ENCODE measurements around the gene BNIP1.
A peak's percentile ranks its signal among the peaks of the same experiment; 100 is the strongest.
"Not testable (repeated sequence)": the region's sequence is repeated elsewhere in the genome, so short reads cannot be mapped to it uniquely, and the experiment has no call there.

The BNIP1 gene, protein sequence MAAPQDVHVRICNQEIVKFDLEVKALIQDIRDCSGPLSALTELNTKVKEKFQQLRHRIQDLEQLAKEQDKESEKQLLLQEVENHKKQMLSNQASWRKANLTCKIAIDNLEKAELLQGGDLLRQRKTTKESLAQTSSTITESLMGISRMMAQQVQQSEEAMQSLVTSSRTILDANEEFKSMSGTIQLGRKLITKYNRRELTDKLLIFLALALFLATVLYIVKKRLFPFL

GRCh38 chr5:173144200-173145176 lies at the start of gene BNIP1:
BNIP1 (plus strand) TSS chr5:173144531; CDS start chr5:173144546, 15 bp downstream.
- H3K79me2 ChIP-seq (ENCODE audit: control insufficient read depth, insufficient read depth, low read length, unreplicated experiment) = peaks cover 12% of the 10 kb centered on the region
- H3K4me1 ChIP-seq (ENCODE audit: control insufficient read depth, insufficient read depth, low read length, unreplicated experiment) = no peaks in the 10 kb centered on the region
- H3K27ac ChIP-seq (ENCODE audit: low read depth, low read length) = peak within 1 kb of the TSS; percentile 74
- peaks cover 13% of the 10 kb centered on the region; the same call in 1 of the 2 replicates for H3K36me3 ChIP-seq (ENCODE audit: insufficient read depth, low read length)
- H2AFZ ChIP-seq (ENCODE audit: low read length, unreplicated experiment) = peak within 1 kb of the TSS; percentile 90
- peak within 1 kb of the TSS; percentile 95 for H3K4me3 ChIP-seq (ENCODE audit: low read depth, low read length)
- H3K27me3 ChIP-seq (ENCODE audit: insufficient read depth, low read length) = no peaks in the 10 kb centered on the region

DNA sequence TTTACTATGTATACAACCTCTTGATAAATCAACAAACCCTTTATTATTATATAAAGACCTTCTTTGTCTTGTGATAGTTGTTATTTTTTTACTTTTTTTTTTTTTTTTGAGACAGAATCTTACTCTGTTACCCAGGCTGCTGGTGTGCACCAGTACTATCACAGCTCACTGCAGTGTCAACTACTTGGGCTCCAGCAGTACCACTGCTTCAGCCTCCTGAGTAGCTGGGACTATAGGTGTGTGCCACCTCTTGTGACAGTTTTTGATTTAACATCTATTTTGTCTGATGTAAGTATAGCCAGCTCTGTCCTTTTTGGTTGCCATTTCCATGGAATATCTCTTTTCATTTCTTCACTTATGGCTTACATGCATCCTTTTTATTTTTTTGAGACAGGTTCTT lies 45.5 kb upstream of the BNIP1 start:
- no peak overlapping the region for H2AFZ ChIP-seq (ENCODE audit: low read length, unreplicated experiment)
- H3K4me3 ChIP-seq (ENCODE audit: low read depth, low read length) = no peak overlapping the region
- no peak overlapping the region for H3K27ac ChIP-seq (ENCODE audit: low read depth, low read length)
- H3K79me2 ChIP-seq (ENCODE audit: control insufficient read depth, insufficient read depth, low read length, unreplicated experiment) = no peaks in the 10 kb centered on the region
- H3K4me1 ChIP-seq (ENCODE audit: control insufficient read depth, insufficient read depth, low read length, unreplicated experiment) = peaks cover 8% of the 10 kb centered on the region
- H3K27me3 ChIP-seq (ENCODE audit: insufficient read depth, low read length) = no peaks in the 10 kb centered on the region
- no peaks in the 10 kb centered on the region for H3K36me3 ChIP-seq (ENCODE audit: insufficient read depth, low read length)

DNA sequence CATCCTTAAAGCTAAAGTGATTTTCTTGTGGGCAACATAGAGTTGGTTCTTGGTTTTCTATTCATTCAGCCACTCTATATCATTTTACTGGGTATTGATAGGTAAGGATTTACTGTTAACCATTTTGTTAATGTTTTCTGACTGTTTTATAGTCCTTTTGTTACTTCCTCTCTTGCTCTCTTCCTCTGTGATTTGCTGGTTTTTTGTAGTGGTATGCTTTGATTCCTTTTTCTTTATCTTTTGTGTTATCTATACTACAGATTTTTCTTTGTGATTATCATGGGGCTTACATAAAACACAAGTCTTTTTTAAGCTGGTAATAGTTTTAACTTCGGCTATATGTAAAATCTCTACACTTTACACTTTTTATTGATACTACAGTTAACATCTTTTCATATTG lies 44.9 kb upstream of the BNIP1 start:
- Histone ChIP-seq H3K79me2 (ENCODE audit: control insufficient read depth, insufficient read depth, low read length, unreplicated experiment) (no peaks in the 10 kb centered on the region), H3K4me3 (ENCODE audit: low read depth, low read length) (no peak overlapping the region), H3K4me1 (ENCODE audit: control insufficient read depth, insufficient read depth, low read length, unreplicated experiment) (peaks cover 2% of the 10 kb centered on the region)

DNA sequence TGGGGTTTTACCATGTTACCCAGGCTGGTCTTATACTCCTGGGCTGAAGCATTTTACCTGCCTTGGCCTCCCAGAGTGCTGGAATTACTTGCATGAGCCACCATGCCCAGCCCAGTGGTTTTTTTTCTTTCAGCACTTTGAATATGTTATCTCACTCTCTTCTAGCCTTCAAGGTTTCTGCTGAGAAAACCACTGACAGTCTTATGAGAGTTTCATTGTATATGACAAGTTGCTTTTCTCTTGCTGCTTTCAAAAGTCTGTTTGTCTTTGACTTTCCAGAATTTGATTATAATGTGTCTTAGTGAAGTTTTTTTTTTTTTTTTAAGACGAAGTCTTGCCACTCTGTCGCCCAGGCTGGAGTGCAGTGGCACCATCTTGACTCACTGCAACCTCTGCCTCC lies 43.1 kb upstream of the BNIP1 start:
- Histone ChIP-seq H3K36me3 (ENCODE audit: insufficient read depth, low read length) (no peaks in the 10 kb centered on the region), H3K27ac (ENCODE audit: low read depth, low read length) (no peak overlapping the region), H3K27me3 (ENCODE audit: insufficient read depth, low read length) (no peaks in the 10 kb centered on the region), H3K4me1 (ENCODE audit: control insufficient read depth, insufficient read depth, low read length, unreplicated experiment) (no peaks in the 10 kb centered on the region), H3K4me3 (ENCODE audit: low read depth, low read length) (no peak overlapping the region), H2AFZ (ENCODE audit: low read length, unreplicated experiment) (no peak overlapping the region), H3K79me2 (ENCODE audit: control insufficient read depth, insufficient read depth, low read length, unreplicated experiment) (no peaks in the 10 kb centered on the region)

More for the DNA sequence above, 44.9 kb upstream of the BNIP1 start:
- Histone ChIP-seq H3K36me3 (ENCODE audit: insufficient read depth, low read length) (no peaks in the 10 kb centered on the region), H3K27ac (ENCODE audit: low read depth, low read length) (no peak overlapping the region), H2AFZ (ENCODE audit: low read length, unreplicated experiment) (no peak overlapping the region), H3K27me3 (ENCODE audit: insufficient read depth, low read length) (no peaks in the 10 kb centered on the region)

- H2AFZ ChIP-seq (ENCODE audit: low read length, unreplicated experiment) = no peak overlapping the region
- H3K27me3 ChIP-seq (ENCODE audit: insufficient read depth, low read length) = no peaks in the 10 kb centered on the region
- no peak overlapping the region for H3K4me3 ChIP-seq (ENCODE audit: low read depth, low read length)
- no peaks in the 10 kb centered on the region for H3K36me3 ChIP-seq (ENCODE audit: insufficient read depth, low read length)
- H3K79me2 ChIP-seq (ENCODE audit: control insufficient read depth, insufficient read depth, low read length, unreplicated experiment) = no peaks in the 10 kb centered on the region
- H3K27ac ChIP-seq (ENCODE audit: low read depth, low read length) = no peak overlapping the region
- no peaks in the 10 kb centered on the region for H3K4me1 ChIP-seq (ENCODE audit: control insufficient read depth, insufficient read depth, low read length, unreplicated experiment)
Observed at GRCh38 chr5:173103411-173103810, 40.9 kb upstream of the BNIP1 start.

DNA sequence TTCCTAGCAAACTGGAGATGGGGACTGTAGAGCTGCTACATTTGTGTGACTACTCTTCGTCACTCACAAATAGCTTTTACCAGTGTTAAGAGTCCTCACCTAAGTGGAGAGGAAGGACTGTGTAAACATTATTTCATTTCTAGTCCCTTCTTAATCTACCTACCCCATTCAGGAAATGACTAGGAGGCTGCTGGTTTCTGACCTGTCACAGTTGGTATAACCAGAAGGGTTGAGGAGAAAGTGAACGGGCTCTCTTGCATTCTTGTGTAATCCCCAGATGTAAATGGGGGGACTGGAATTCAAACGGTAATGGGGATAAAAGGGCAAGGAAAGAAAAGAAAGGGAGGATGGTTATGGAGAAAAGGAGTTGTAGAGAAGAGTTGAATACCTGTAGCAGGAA lies 35.4 kb upstream of the BNIP1 start:
- no peak overlapping the region for H3K4me3 ChIP-seq (ENCODE audit: low read depth, low read length)
- H2AFZ ChIP-seq (ENCODE audit: low read length, unreplicated experiment) = no peak overlapping the region
- no peaks in the 10 kb centered on the region for H3K79me2 ChIP-seq (ENCODE audit: control insufficient read depth, insufficient read depth, low read length, unreplicated experiment)
- no peaks in the 10 kb centered on the region for H3K27me3 ChIP-seq (ENCODE audit: insufficient read depth, low read length)
- no peak overlapping the region for H3K27ac ChIP-seq (ENCODE audit: low read depth, low read length)
- no peaks in the 10 kb centered on the region for H3K4me1 ChIP-seq (ENCODE audit: control insufficient read depth, insufficient read depth, low read length, unreplicated experiment)
- H3K36me3 ChIP-seq (ENCODE audit: insufficient read depth, low read length) = no peaks in the 10 kb centered on the region

DNA sequence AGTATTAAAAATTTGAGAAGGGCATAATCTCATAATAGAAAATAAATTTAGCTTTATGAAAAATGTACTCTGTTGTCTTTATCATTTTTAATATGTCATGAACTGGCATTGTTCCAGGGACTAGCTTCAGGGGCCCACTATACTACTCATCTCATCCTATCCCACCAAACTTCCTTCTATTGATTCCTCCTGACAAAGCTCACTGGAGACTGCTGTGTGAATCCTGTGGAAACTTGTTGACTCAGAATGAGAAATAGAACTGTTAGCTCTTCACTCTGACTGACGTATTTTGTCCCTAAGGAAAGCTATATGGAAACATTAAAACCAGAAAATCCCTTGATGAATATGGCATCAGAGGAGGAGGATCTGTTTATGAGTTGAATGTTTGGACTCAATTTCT lies 29.8 kb upstream of the BNIP1 start:
- no peak overlapping the region for H2AFZ ChIP-seq (ENCODE audit: low read length, unreplicated experiment)
- no peaks in the 10 kb centered on the region for H3K79me2 ChIP-seq (ENCODE audit: control insufficient read depth, insufficient read depth, low read length, unreplicated experiment)

GRCh38 chr5:173119719-173120118 lies 24.6 kb upstream of the BNIP1 start:
- Histone ChIP-seq H2AFZ (ENCODE audit: low read length, unreplicated experiment) (no peak overlapping the region), H3K4me3 (ENCODE audit: low read depth, low read length) (no peak overlapping the region), H3K27me3 (ENCODE audit: insufficient read depth, low read length) (no peaks in the 10 kb centered on the region), H3K79me2 (ENCODE audit: control insufficient read depth, insufficient read depth, low read length, unreplicated experiment) (no peaks in the 10 kb centered on the region), H3K4me1 (ENCODE audit: control insufficient read depth, insufficient read depth, low read length, unreplicated experiment) (no peaks in the 10 kb centered on the region), H3K27ac (ENCODE audit: low read depth, low read length) (no peak overlapping the region), H3K36me3 (ENCODE audit: insufficient read depth, low read length) (peaks cover 9% of the 10 kb centered on the region)

More for the DNA sequence above, 29.8 kb upstream of the BNIP1 start:
- no peak overlapping the region for H3K4me3 ChIP-seq (ENCODE audit: low read depth, low read length)
- no peaks in the 10 kb centered on the region for H3K4me1 ChIP-seq (ENCODE audit: control insufficient read depth, insufficient read depth, low read length, unreplicated experiment)
- no peaks in the 10 kb centered on the region for H3K27me3 ChIP-seq (ENCODE audit: insufficient read depth, low read length)
- H3K36me3 ChIP-seq (ENCODE audit: insufficient read depth, low read length) = peaks cover 6% of the 10 kb centered on the region
- H3K27ac ChIP-seq (ENCODE audit: low read depth, low read length) = no peak overlapping the region

DNA sequence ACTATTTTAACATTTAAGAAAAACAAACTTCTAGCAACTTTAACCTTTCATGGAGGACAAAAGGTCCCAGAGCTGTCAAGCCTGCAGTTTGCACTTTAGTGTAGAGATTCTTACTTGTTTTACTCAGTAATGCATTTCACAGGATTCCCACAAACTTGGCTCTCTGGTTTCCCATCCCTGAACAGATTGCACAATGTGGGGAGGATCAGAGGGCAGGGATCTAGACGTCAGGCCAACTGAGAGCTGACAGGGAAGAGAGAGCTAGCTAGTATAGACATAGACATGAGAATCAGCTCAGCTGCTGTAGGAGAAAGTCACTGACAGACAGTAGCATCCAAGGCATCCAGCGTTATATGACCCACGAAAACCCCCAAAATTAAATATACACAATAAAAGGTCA lies 20.9 kb upstream of the BNIP1 start:
- H2AFZ ChIP-seq (ENCODE audit: low read length, unreplicated experiment) = no peak overlapping the region
- H3K27me3 ChIP-seq (ENCODE audit: insufficient read depth, low read length) = no peaks in the 10 kb centered on the region
- no peaks in the 10 kb centered on the region for H3K79me2 ChIP-seq (ENCODE audit: control insufficient read depth, insufficient read depth, low read length, unreplicated experiment)
- peaks cover 9% of the 10 kb centered on the region for H3K36me3 ChIP-seq (ENCODE audit: insufficient read depth, low read length)
- no peak overlapping the region for H3K4me3 ChIP-seq (ENCODE audit: low read depth, low read length)
- H3K4me1 ChIP-seq (ENCODE audit: control insufficient read depth, insufficient read depth, low read length, unreplicated experiment) = no peaks in the 10 kb centered on the region
- H3K27ac ChIP-seq (ENCODE audit: low read depth, low read length) = no peak overlapping the region

GRCh38 chr5:173132166-173132565 lies 12.2 kb upstream of the BNIP1 start:
- not testable (repeated sequence) for H3K27ac ChIP-seq (ENCODE audit: low read depth, low read length); H3K4me3 ChIP-seq (ENCODE audit: low read depth, low read length); H3K36me3 ChIP-seq (ENCODE audit: insufficient read depth, low read length); H3K27me3 ChIP-seq (ENCODE audit: insufficient read depth, low read length); H3K79me2 ChIP-seq (ENCODE audit: control insufficient read depth, insufficient read depth, low read length, unreplicated experiment); H2AFZ ChIP-seq (ENCODE audit: low read length, unreplicated experiment); H3K4me1 ChIP-seq (ENCODE audit: control insufficient read depth, insufficient read depth, low read length, unreplicated experiment)

DNA sequence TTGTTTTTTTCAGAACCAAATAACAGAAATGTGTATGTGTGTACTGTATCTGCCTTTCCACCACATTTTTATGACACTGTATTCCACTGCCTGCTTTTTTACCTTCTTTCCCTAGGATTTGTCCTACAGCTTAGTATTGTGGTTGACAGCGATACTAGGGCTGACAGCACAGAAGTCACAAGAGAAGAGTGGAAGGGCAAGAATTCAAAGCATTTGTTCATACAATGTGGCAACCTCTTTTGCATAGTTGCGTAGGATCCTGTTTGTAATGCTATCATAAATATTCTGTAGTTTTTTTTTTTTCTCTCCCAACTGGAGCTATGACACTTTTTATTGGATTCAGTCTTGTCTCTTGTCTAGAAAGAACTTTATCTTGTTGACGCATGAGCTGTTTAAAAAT lies 5.6 kb upstream of the BNIP1 start:
- H3K79me2 ChIP-seq (ENCODE audit: control insufficient read depth, insufficient read depth, low read length, unreplicated experiment) = no peaks in the 10 kb centered on the region
- H3K4me3 ChIP-seq (ENCODE audit: low read depth, low read length) = no peak overlapping the region

More for the DNA sequence above, 5.6 kb upstream of the BNIP1 start:
- Histone ChIP-seq H3K27ac (ENCODE audit: low read depth, low read length) (no peak overlapping the region), H2AFZ (ENCODE audit: low read length, unreplicated experiment) (no peak overlapping the region), H3K27me3 (ENCODE audit: insufficient read depth, low read length) (no peaks in the 10 kb centered on the region), H3K4me1 (ENCODE audit: control insufficient read depth, insufficient read depth, low read length, unreplicated experiment) (no peaks in the 10 kb centered on the region), H3K36me3 (ENCODE audit: insufficient read depth, low read length) (no peaks in the 10 kb centered on the region)

All from ACC112 (cell line).